GM23248 (cell line): ENCODE results near the gene ECI1.

Experiments
- EZH2 ChIP-seq: fragments of 200-600 bp; sonication (generic); IDR thresholded peaks from 2 replicates; pipeline ENCODE4 v1.6.1; 2018; ENCODE audit warnings: antibody characterized with exemption, mild to moderate bottlenecking; ENCODE audit not compliant: insufficient read depth, poor library complexity, severe bottlenecking
- EZH2phosphoT487 ChIP-seq: fragments of 200-600 bp; sonication (generic); IDR thresholded peaks from 2 replicates; pipeline ENCODE4 v1.6.1; 2018; ENCODE audit warnings: antibody characterized with exemption, moderate library complexity, mild to moderate bottlenecking, low read depth; ENCODE audit not compliant: insufficient read depth

- no peak for TF ChIP-seq EZH2phosphoT487
- no peak for TF ChIP-seq EZH2
Observed at GRCh38 chr16:2271848-2272461, 20.6 kb upstream of the ECI1 start.
